Subcutaneous adipose tissue (tissue), 4 donors: Measurements from ENCODE around the gene KRT85. TPM values are rescaled to one million over a fixed set of nuclear protein-coding genes. Genes with fewer than 3 reads are reported as not detected.

Experiments
- total RNA-seq, 4 donors: library from RNA; depleted of rRNA; stranded (reverse); fragments of >200 nt; gene quantifications; one replicate each; pipeline ENCODE4 v1.1.0, GENCODE V29; 2016
- TF ChIP-seq, protein P1 (sequence below): fragments of 450-650 bp; IDR thresholded peaks from one replicate; pipeline ENCODE4 v1.5.1; 2016; ENCODE audit warnings: low read depth, mild to moderate bottlenecking, control low read depth, antibody characterized with exemption, moderate library complexity

Gene KRT85
- total RNA-seq, result not detected

DNA sequence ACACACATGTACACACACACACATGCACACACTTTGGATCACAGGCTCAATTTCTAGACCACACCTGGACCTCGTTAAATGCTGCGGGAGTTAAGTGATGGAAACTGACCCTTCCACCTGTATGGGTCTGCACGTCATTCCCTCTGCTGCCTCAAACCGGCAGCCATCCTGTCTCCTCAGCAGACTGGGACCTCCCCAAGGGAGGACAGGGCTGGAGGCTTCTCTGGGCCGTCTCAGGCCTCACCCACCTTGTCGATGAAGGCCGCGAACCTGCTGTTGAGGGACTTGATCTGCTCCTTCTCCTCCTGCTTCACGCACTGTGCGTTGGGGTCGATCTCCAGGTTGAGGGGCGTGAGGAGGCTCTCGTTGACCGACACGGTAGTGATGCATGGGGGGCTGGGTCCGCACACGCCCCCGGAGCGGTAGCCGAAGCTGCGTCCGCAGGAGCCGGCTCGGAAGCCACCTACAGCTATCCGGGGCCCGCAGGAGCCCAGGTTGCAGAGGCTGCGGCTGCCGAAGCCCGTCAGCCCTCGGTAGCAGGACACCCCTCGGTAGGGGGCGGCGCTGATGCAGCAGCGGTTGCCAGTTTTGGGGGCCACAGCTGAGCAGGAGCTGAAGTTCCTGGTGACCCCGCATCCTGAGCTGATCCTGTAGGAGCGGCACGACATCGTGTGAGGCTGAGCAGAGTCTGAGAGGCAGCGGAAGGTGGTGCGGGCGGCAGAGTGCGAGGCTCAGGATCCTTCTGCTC is at the start of gene KRT85:
Gene KRT85 (minus strand): TSS at position 744 of the 748 bp plus-strand sequence. CDS start 76 bp downstream, at position 668.
- TF ChIP-seq, protein P1, sequence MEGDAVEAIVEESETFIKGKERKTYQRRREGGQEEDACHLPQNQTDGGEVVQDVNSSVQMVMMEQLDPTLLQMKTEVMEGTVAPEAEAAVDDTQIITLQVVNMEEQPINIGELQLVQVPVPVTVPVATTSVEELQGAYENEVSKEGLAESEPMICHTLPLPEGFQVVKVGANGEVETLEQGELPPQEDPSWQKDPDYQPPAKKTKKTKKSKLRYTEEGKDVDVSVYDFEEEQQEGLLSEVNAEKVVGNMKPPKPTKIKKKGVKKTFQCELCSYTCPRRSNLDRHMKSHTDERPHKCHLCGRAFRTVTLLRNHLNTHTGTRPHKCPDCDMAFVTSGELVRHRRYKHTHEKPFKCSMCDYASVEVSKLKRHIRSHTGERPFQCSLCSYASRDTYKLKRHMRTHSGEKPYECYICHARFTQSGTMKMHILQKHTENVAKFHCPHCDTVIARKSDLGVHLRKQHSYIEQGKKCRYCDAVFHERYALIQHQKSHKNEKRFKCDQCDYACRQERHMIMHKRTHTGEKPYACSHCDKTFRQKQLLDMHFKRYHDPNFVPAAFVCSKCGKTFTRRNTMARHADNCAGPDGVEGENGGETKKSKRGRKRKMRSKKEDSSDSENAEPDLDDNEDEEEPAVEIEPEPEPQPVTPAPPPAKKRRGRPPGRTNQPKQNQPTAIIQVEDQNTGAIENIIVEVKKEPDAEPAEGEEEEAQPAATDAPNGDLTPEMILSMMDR, result no peak

DNA sequence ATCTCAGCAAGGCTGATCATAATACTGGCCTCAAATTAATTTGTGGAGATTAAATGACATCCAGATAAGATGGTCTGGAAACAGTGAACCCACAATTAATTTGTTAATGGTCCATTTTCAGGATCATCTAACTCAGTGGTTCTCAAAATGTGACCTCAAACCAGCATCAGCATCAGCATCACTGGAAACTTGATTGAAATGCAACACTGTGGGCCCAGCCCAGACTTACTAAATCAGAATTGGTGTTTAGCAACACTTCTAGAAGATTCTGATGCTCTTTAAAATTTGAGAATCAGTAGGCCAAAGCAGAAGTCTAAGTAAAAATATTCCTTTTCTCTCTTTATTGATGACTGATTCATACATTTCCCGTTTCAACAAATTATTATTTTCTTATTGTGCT is 49.5 kb upstream of the KRT85 start:
- TF ChIP-seq, protein P1, result no peak

DNA sequence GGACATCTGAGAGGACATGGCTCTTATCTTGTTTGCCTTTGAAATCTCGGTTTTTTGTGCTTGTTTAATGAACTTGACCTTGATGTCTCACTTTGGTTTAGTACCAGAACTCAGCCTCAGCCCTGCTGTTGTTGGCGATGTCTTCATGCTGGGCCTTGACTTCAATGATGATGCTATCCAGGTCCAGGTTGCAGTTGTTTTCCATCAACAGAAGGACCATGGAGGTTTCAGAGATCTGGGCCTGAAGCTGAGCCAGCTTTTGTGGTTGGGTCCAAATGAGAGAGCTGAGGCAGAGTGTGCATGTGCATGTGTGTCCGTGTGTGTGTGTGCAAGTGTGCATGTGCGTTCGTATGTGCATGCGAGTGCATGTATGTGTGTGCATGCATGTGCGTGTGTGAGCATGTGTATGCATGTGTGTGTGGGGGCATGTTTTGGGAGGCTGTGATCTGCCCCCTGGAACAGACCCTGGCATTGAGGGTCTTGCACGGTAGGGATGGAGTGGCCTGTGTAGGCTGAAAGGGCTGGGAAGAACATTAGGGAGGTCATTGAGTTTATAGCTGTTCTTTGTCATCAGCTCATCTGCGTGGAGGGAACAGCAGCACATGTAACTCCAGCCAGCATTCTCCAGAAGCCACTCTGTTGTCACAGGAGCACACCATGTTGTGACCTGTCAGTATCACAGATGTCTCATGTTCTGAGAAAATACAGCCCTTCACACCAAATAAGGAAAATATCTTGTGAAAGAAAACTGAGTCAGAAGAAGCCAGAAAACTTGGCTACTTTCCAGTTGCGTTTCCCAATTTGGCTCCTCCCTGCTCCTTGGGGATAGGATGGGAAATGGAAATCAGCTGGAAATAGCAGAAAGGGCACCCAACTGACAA is 48.8 kb upstream of the KRT85 start:
- TF ChIP-seq, protein P1, result no peak

DNA sequence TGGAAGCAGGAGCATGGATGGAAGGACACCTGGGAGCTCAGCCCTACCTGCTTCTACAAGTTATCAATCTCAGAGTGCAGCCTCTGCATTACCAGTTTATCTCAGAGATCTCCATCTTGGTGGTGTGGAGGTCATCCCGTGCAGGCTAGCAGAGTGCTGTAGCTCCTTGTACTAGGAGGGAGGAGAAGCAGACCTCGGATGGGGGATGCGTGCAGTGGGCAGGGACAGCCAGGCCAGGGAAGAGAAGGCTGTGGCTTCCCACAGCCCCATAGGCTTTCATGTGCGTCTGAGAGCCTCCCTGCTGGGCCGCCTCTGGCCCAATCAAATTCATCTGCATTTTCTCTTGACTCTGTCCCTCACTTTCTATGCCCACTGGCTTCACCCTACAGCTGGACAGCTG is 47.7 kb upstream of the KRT85 start:
- TF ChIP-seq, protein P1, result no peak

DNA sequence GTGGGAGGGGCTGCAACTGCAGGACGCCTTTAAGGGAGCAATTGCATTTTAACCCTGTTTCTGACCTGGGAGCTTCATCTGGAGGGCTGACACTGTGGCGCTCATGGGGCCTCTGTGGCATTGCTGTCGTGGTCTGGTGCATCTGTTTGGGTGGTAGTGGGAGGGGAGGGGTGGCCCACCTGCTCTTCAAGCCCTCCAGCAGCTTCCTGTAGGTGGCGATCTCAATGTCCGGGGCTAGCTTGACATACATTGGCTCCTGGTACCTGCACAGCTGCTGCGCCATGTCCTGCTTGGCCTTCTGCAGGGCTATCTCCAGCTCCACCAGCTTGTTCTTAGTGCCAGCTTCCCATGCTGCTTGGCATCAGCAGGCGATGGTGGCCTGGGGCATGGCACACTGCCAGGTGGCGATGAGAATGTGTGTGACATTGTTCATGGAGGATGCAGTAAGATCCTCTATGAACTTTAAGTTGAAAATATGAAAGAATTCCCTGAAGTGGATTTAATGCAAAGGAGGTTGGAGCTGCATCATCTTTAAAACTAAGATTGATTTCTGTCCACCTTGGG is 46.6 kb upstream of the KRT85 start:
- TF ChIP-seq, protein P1, result no peak

DNA sequence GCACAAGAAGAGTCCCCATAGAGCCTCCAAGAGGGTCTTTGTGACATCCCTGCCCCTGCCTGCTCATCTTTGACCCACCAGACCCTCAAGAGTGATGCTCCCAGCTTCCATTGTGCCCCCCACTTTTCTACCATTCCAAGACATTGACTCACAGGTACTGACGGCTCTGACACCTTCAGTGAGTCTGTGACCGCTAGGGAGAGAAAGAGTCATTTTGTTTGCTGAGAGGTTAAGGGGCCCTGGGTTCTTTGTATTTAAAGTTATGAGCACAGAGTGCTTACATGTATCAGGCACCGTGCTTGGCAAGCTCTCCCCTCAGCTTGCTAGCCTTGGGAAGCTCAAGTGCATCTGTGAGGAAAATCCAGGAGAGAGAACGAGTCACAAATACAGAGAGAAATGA is 45.9 kb upstream of the KRT85 start:
- TF ChIP-seq, protein P1, result no peak

DNA sequence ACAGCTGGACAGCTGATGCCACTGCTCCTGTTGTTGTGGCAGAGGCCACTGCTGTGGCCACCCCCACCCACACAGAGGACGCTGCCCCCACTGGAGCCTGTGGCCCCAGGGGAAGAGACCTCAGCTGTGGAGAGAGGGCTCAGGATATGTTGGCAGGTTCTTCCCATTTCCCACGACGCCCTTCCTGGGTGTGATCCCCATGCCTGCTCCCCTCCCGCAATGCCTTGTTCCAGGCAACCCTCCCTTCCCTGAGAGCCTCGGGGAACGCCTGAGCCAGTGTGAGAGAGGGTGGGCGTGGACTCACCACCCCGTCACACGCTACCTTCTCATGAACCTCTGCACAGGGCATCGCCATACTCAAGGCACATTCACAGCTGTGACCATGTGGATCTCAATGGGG is 44.5 kb upstream of the KRT85 start:
- TF ChIP-seq, protein P1, result no peak
